CD14-positive monocyte (primary cell): Measurements from ENCODE around the gene SPON1. TPM values are rescaled to one million over a fixed set of nuclear protein-coding genes. Genes with fewer than 3 reads are reported as not detected.

Source experiments
- DNase-seq, 3 donors: peaks; one replicate each; pipeline ENCODE4 v3.0.0-alpha.2; 2011 to 2022
- H2AFZ ChIP-seq: 2 replicates; pipeline ENCODE4 v1.6.0; 2012; ENCODE audit warnings: mild to moderate bottlenecking, low read depth, low read length, inconsistent platforms; ENCODE audit not compliant: insufficient read depth, poor library complexity, severe bottlenecking
- H3K27ac ChIP-seq, 2 donors: 1 replicate in 1 of 2; 2 replicates in 1 of 2; pipeline ENCODE4 v1.5.1; 2012 to 2013; ENCODE audit warnings: low read length in 2 of 2, control low read depth in 1 of 2, inconsistent platforms in 1 of 2, low read depth in 1 of 2, mild to moderate bottlenecking in 1 of 2
- H3K27me3 ChIP-seq, 2 donors: one replicate each; pipeline versions ENCODE4 v1.6.0 to v1.6.1; 2011 to 2013; ENCODE audit warnings: low read length in 2 of 2; ENCODE audit not compliant: control insufficient read depth in 2 of 2, insufficient read depth in 2 of 2
- H3K36me3 ChIP-seq, 2 donors: replicated peaks in 1 of 2; 1 replicate in 1 of 2; 2 replicates in 1 of 2; pipeline versions ENCODE4 v1.5.1 to v1.6.1; 2012 to 2013; ENCODE audit warnings: low read length in 2 of 2, control low read depth in 1 of 2, inconsistent platforms in 1 of 2, mild to moderate bottlenecking in 1 of 2; ENCODE audit not compliant: insufficient read depth in 2 of 2, control insufficient read depth in 1 of 2
- H3K4me1 ChIP-seq, 2 donors: 1 replicate in 1 of 2; 2 replicates in 1 of 2; pipeline versions ENCODE4 v1.5.1 to v1.6.1; 2012 to 2013; ENCODE audit warnings: low read length in 2 of 2, control low read depth in 1 of 2, inconsistent platforms in 1 of 2, mild to moderate bottlenecking in 1 of 2, moderate library complexity in 1 of 2; ENCODE audit not compliant: insufficient read depth in 2 of 2, control insufficient read depth in 1 of 2
- H3K4me2 ChIP-seq: replicated peaks from 2 replicates; pipeline ENCODE3; 2012; ENCODE audit warnings: low read length, moderate library complexity, mild to moderate bottlenecking; ENCODE audit not compliant: poor library complexity, severe bottlenecking; ENCODE audit errors: extremely low read depth
- H3K4me3 ChIP-seq, 3 experiments: fragments of 200-600 bp in 1 of 3; sonication (generic) in 1 of 3; replicated peaks in 1 of 3; 1 replicate in 2 of 3; 2 replicates in 1 of 3; pipeline ENCODE4 v1.5.1; 2011 to 2013; ENCODE audit warnings: low read length in 3 of 3, mild to moderate bottlenecking in 3 of 3, control low read depth in 2 of 3, low read depth in 2 of 3, inconsistent platforms in 1 of 3, moderate library complexity in 1 of 3
- H3K79me2 ChIP-seq: 2 replicates; pipeline ENCODE4 v1.6.0; 2012; ENCODE audit warnings: mild to moderate bottlenecking, control low read depth, inconsistent platforms, low read length, moderate library complexity; ENCODE audit not compliant: insufficient read depth
- H3K9ac ChIP-seq: 2 replicates; pipeline ENCODE4 v1.6.0; 2017; ENCODE audit warnings: low read length, mild to moderate bottlenecking; ENCODE audit not compliant: insufficient read depth, poor library complexity, severe bottlenecking
- H3K9me3 ChIP-seq, 2 donors: replicated peaks in 1 of 2; 1 replicate in 1 of 2; 2 replicates in 1 of 2; pipeline versions ENCODE4 v1.5.1 to v1.6.1; 2012 to 2013; ENCODE audit warnings: low read length in 2 of 2, control low read depth in 1 of 2; ENCODE audit not compliant: control insufficient read depth in 1 of 2, insufficient read depth in 1 of 2
- H4K20me1 ChIP-seq: 2 replicates; pipeline ENCODE4 v1.6.0; 2012; ENCODE audit warnings: mild to moderate bottlenecking, low read length, control low read depth, moderate library complexity; ENCODE audit not compliant: insufficient read depth
- H3K27ac Mint-ChIP-seq, 7 donors: one replicate each; pipeline ENCODE4 v1.8.0; 2020; ENCODE audit warnings: mild to moderate bottlenecking in 7 of 7, mixed read lengths in 7 of 7, moderate library complexity in 6 of 7, inconsistent platforms in 2 of 7
- H3K27me3 Mint-ChIP-seq, 3 donors: one replicate each; pipeline ENCODE4 v1.8.0; 2021 to 2022; ENCODE audit warnings: low read depth in 3 of 3, mild to moderate bottlenecking in 3 of 3, mixed read lengths in 3 of 3, moderate library complexity in 3 of 3, inconsistent platforms in 1 of 3
- H3K36me3 Mint-ChIP-seq, 2 donors: one replicate each; pipeline ENCODE4 v1.8.0; 2020; ENCODE audit warnings: mixed read lengths in 2 of 2, inconsistent platforms in 1 of 2, mild to moderate bottlenecking in 1 of 2
- H3K4me1 Mint-ChIP-seq: one replicate; pipeline ENCODE4 v1.8.0; 2020; ENCODE audit warnings: mild to moderate bottlenecking, mixed read lengths
- H3K4me3 Mint-ChIP-seq, 2 donors: one replicate each; pipeline ENCODE4 v1.8.0; 2020; ENCODE audit warnings: mild to moderate bottlenecking in 2 of 2, mixed read lengths in 2 of 2, moderate library complexity in 1 of 2
- H3K9me3 Mint-ChIP-seq, 7 donors: one replicate each; pipeline ENCODE4 v1.8.0; 2020 to 2022; ENCODE audit warnings: mixed read lengths in 7 of 7, mild to moderate bottlenecking in 6 of 7, moderate library complexity in 6 of 7, inconsistent platforms in 2 of 7
- CTCF ChIP-seq: fragments of 200-600 bp; IDR thresholded peaks from one replicate; pipeline ENCODE4 v1.8.0; 2022; ENCODE audit warnings: antibody characterized with exemption, mild to moderate bottlenecking
- WGBS: methylation state at CpG from one replicate; pipeline ENCODE4 v1.1.5; 2013; ENCODE audit warnings: missing lambda C conversion rate; ENCODE audit not compliant: insufficient coverage; 5-methylcytosine and 5-hydroxymethylcytosine counted together
- intact Hi-C, 2 donors: fragments of 100-400 bp; cut with micrococcal nuclease; formaldehyde crosslinking; loops; one replicate each; pipeline versions ENCODE4 v1.15.0 to v1.15.1; 2023
- polyA plus RNA-seq, 3 donors: library from polyadenylated mRNA; depleted of rRNA in 1 of 3; unstranded in 2 of 3; stranded (reverse) in 1 of 3; fragments of 300-500 nt in 2 of 3; fragments of >200 nt in 1 of 3; fragmentation: Illumina TruSeq in 2 of 3; gene quantifications; 1 replicate in 2 of 3; 2 replicates in 1 of 3; pipeline ENCODE4 v1.2.3, GENCODE V29; 2012 to 2021

Gene SPON1
- polyA plus RNA-seq, 3 donors: not detected

DNA sequence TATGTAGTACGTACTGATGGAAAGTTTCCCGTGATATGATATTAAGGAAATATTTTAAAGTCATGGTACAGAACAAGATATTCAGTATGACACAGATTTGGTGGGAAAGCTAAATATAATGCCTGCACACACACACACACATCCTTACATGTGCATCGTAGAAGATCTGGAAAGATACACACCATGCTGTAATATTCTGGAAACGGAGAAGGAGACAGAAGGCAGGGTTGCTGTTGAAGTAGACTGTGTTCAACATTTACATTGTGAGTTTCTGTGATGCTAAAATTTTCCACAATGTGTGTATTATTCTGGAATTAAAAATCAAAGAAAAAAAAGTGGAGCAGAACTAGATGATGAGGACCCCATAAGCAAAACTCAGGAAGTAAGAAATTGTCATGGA lies 278.4 kb downstream of the SPON1 start:
- Histone ChIP-seq H3K36me3 (no peaks in the 10 kb centered on the region), H4K20me1 (no peaks in the 10 kb centered on the region), H3K9ac (no peak overlapping the region), H3K9me3 (no peaks in the 10 kb centered on the region), H3K4me2 (no peak overlapping the region), H3K27me3 (peaks cover 0 to 4% of the 10 kb centered on the region in 2 donors), H3K27ac (no peak overlapping the region), H2AFZ (no peak overlapping the region), H3K79me2 (no peaks in the 10 kb centered on the region), H3K4me3 (no peak overlapping the region), H3K4me1 (peaks cover 31 to 36% of the 10 kb centered on the region in 2 donors)
- Mint-ChIP-seq H3K4me3 (no peak overlapping the region), H3K27me3 (peaks cover 8 to 9% (median 9%) of the 10 kb centered on the region in 3 donors), H3K36me3 (no peaks in the 10 kb centered on the region), H3K27ac (no peak overlapping the region), H3K9me3 (peaks cover 0 to 2% (median 0%) of the 10 kb centered on the region in 7 donors), H3K4me1 (peaks cover 36% of the 10 kb centered on the region)
- intact Hi-C loops: no loop called here
- DNase-seq: no peak
- TF ChIP-seq CTCF: no peak
- WGBS: no CpG with 5 or more reads among the region's 4 CpGs

DNA sequence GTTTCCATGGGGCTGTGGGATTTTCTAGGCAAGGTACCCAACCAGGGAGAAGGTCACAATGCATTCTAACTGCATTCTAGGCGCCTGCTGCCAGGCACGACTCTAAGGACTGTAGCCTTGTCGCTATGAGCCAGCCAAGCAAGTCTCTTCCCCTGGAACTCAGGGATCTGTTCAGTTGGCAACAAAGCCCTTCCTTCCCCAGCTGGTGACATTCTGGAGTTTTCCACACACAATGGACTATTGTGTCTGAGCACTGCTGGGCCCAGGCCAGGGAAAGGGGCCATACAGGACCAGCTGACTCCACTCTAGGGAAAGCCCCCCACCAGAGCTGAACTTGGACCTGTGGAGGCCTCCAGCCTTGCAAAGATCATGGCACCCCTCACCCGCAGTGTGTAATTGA lies 279.7 kb downstream of the SPON1 start:
- no peak overlapping the region for H2AFZ ChIP-seq
- intact Hi-C loops: no loop called here
- H3K4me3 ChIP-seq: no peak overlapping the region
- H3K27me3 ChIP-seq: no peaks in the 10 kb centered on the region
- no peaks in the 10 kb centered on the region for H3K79me2 ChIP-seq
- H3K27ac ChIP-seq: no peak overlapping the region
- peaks cover 24% of the 10 kb centered on the region for H3K4me1 Mint-ChIP-seq
- 72% methylated on average over 3 of the region's 4 CpGs for WGBS
- H3K4me2 ChIP-seq: no peak overlapping the region
- no peak for DNase-seq
- H3K4me3 Mint-ChIP-seq: no peak overlapping the region
- H3K4me1 ChIP-seq: peaks cover 22 to 26% of the 10 kb centered on the region in 2 donors
- no peak for TF ChIP-seq CTCF
- H3K9me3 ChIP-seq: no peaks in the 10 kb centered on the region
- no peaks in the 10 kb centered on the region for H3K36me3 Mint-ChIP-seq
- no peaks in the 10 kb centered on the region for H4K20me1 ChIP-seq
- no peaks in the 10 kb centered on the region for H3K36me3 ChIP-seq
- peaks cover 0 to 4% (median 3%) of the 10 kb centered on the region in 3 donors for H3K27me3 Mint-ChIP-seq
- no peak overlapping the region for H3K27ac Mint-ChIP-seq
- no peak overlapping the region for H3K9ac ChIP-seq
- peaks cover 0 to under 1% (median 0%) of the 10 kb centered on the region in 7 donors for H3K9me3 Mint-ChIP-seq
